Glutamatergic neuron (in vitro differentiated cells): Measurements from ENCODE around the gene CIT. TPM values are rescaled to one million over a fixed set of nuclear protein-coding genes. Genes with fewer than 3 reads are reported as not detected.

ENCODE experiments used
- DNase-seq: peaks from one replicate; pipeline ENCODE4 v3.0.0; 2022
- H3K27ac Mint-ChIP-seq: one replicate; pipeline ENCODE4 v1.8.0; 2020; ENCODE audit warnings: mild to moderate bottlenecking, mixed read lengths, inconsistent platforms; ENCODE audit not compliant: unreplicated experiment
- H3K27me3 Mint-ChIP-seq: one replicate; pipeline ENCODE4 v1.8.0; 2020; ENCODE audit warnings: mild to moderate bottlenecking, moderate library complexity, mixed read lengths, inconsistent platforms; ENCODE audit not compliant: unreplicated experiment
- H3K36me3 Mint-ChIP-seq: one replicate; pipeline ENCODE4 v1.8.0; 2020; ENCODE audit warnings: mild to moderate bottlenecking, mixed read lengths, inconsistent platforms; ENCODE audit not compliant: unreplicated experiment
- H3K4me1 Mint-ChIP-seq: one replicate; pipeline ENCODE4 v1.8.0; 2020; ENCODE audit warnings: mild to moderate bottlenecking, low read depth, mixed read lengths, inconsistent platforms; ENCODE audit not compliant: unreplicated experiment
- H3K4me3 Mint-ChIP-seq: one replicate; pipeline ENCODE4 v1.8.0; 2020; ENCODE audit warnings: mild to moderate bottlenecking, mixed read lengths, inconsistent platforms; ENCODE audit not compliant: unreplicated experiment
- H3K9me3 Mint-ChIP-seq: one replicate; pipeline ENCODE4 v1.8.0; 2020; ENCODE audit warnings: mild to moderate bottlenecking, moderate library complexity, mixed read lengths, inconsistent platforms; ENCODE audit not compliant: unreplicated experiment
- total RNA-seq: library from RNA; stranded (reverse); fragmentation: NEBNext Ultra II Directional; extraction: Animal tissue kit (Norgen Biotek cat#: 25700); gene quantifications from one replicate; pipeline ENCODE4 v1.2.1, GENCODE V29; 2021; ENCODE audit not compliant: unreplicated experiment
- TF ChIP-seq, protein P1 (sequence below): fragments of 200-600 bp; sonication (generic); IDR thresholded peaks from one replicate; pipeline ENCODE4 v1.5.0; 2021; ENCODE audit not compliant: partially characterized antibody, unreplicated experiment

Gene CIT
- total RNA-seq, 1 donor from 2014 or later = 20.8 TPM

DNA sequence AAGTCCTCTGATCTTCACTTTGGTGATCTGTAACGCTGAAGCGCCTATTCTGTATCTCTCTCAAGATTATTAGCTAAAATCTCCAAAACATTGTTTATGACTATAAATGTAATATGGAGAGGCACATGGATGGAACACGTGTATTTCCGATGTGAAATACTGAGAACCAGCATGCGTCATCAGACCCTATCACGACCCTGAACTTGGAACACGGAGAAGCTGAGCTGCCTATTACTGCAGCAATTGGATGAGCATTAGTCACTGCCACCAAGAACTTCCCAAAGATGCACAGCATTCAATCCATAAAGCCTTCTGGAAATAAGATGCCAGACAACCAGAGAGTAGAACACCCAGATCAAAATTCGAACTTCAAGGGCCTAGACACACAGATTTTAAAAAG lies 147.2 kb downstream of the CIT start:
- Mint-ChIP-seq H3K9me3 (no peaks in the 10 kb centered on the region), H3K27ac (no peak overlapping the region), H3K27me3 (peaks cover under 1% of the 10 kb centered on the region), H3K36me3 (no peaks in the 10 kb centered on the region), H3K4me3 (no peak overlapping the region), H3K4me1 (no peaks in the 10 kb centered on the region)
- TF ChIP-seq, protein P1, sequence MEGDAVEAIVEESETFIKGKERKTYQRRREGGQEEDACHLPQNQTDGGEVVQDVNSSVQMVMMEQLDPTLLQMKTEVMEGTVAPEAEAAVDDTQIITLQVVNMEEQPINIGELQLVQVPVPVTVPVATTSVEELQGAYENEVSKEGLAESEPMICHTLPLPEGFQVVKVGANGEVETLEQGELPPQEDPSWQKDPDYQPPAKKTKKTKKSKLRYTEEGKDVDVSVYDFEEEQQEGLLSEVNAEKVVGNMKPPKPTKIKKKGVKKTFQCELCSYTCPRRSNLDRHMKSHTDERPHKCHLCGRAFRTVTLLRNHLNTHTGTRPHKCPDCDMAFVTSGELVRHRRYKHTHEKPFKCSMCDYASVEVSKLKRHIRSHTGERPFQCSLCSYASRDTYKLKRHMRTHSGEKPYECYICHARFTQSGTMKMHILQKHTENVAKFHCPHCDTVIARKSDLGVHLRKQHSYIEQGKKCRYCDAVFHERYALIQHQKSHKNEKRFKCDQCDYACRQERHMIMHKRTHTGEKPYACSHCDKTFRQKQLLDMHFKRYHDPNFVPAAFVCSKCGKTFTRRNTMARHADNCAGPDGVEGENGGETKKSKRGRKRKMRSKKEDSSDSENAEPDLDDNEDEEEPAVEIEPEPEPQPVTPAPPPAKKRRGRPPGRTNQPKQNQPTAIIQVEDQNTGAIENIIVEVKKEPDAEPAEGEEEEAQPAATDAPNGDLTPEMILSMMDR = no peak
- DNase-seq = no peak

DNA sequence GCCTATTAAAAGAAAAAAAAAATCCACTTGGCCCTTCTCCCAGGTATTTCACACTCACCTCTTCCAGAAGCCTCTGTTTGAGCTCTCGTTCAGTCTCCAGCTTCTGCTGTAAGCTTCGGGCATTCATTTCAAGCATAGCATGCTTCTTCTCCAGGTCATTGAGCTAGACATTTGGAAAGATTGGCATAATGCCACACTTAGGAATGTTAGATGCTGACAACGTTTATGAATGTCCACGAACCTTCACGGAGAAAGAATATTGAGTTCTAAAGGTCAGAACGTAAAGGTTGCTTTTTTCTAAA lies 148.7 kb downstream of the CIT start:
- H3K4me3 Mint-ChIP-seq = no peak overlapping the region

DNA sequence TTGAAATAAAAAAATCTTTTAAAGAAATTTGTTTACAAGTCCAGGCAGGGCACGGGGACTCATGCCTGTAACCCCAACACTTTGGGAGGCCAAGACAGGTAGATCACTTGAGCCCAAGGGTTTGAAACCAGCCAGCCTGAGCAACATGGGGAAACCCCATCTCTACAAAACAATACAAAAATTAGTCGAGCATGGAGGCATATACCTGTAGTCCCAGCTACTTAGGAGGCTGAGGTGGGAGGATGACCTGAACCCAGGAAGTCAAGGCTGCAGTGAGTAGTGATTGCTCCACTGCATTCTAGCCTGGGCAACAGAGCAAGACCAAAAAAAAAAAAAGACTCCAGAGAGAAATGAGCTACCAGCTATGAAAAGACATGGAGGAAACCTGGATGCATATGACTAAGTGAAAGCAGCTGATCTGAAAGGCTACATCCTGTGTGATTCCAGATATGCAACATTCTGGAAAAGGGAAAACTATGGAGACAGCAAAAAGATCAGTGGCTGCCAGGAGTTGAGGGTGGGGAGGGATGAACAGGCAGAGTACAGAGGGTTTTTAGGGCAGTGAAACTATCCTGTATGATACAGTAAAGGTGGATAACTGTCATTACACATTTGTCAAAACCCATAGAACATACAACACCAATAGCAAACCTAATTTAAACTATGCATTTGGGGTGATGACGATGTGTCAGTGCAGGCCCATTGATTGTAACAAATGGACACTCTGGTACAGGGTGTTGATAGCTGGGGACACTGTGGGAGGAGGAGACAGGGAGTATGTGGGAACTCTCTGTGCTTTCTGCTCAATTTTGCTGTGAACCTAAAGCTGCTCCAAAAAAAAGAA lies 149.3 kb downstream of the CIT start:
- Mint-ChIP-seq H3K4me3 (no peak overlapping the region), H3K27ac (no peak overlapping the region), H3K4me1 (no peaks in the 10 kb centered on the region), H3K9me3 (no peaks in the 10 kb centered on the region), H3K36me3 (no peaks in the 10 kb centered on the region), H3K27me3 (peaks cover 1% of the 10 kb centered on the region)
- DNase-seq = no peak
- TF ChIP-seq, protein P1 = no peak

More for the DNA sequence above, 148.7 kb downstream of the CIT start:
- no peak for DNase-seq
- Mint-ChIP-seq H3K27me3 (peaks cover 1% of the 10 kb centered on the region), H3K36me3 (no peaks in the 10 kb centered on the region), H3K9me3 (no peaks in the 10 kb centered on the region), H3K27ac (no peak overlapping the region), H3K4me1 (no peaks in the 10 kb centered on the region)
- TF ChIP-seq, protein P1 = no peak

DNA sequence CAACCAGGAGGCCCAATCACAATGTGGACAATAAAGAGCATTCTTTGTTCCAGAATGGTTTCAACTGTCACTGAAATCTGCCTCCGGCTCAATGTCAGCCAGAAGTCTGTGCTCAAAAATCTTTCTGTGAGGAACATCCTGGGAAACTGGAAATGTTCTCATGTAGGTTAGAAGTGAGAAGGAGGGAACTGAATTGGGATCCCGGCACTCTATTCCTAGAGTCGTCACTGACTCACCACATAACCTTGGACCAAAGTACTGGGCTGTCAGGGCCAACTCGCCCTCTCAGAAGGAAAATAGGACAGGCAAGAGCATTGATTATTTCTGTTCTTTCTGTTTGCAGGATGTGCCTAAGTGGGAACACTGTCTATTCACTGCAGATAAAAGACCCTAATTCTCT lies 151.6 kb downstream of the CIT start:
- H3K27me3 Mint-ChIP-seq = peaks cover 1% of the 10 kb centered on the region
- DNase-seq = no peak
- H3K36me3 Mint-ChIP-seq = no peaks in the 10 kb centered on the region
- H3K4me3 Mint-ChIP-seq = no peak overlapping the region
- H3K4me1 Mint-ChIP-seq = no peaks in the 10 kb centered on the region
- TF ChIP-seq, protein P1 = no peak
- no peak overlapping the region for H3K27ac Mint-ChIP-seq
- no peaks in the 10 kb centered on the region for H3K9me3 Mint-ChIP-seq

DNA sequence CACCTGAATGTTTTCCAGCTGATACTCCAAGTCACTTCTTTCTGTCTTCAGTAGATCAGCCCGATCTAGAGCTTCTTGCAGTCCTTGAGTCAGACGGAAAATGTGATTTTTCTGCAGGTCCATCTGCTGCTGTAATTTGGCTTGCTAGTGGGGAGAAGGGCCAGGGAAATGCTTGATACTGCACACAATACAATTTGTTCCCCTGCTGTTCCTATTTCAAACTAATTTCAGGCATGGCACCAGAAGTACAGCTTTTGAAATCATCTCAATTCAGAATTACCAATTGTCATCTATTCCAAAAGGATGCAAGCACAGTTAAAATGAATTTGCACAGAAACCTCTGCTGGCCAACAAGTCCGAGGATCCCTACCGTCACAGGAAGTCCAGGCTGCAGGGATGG lies 155.8 kb downstream of the CIT start:
- no peak for DNase-seq
- H3K27me3 Mint-ChIP-seq = peaks cover 1% of the 10 kb centered on the region

More for the DNA sequence above, 155.8 kb downstream of the CIT start:
- TF ChIP-seq, protein P1 = no peak
- Mint-ChIP-seq H3K36me3 (no peaks in the 10 kb centered on the region), H3K4me1 (no peaks in the 10 kb centered on the region), H3K4me3 (no peak overlapping the region), H3K9me3 (no peaks in the 10 kb centered on the region), H3K27ac (no peak overlapping the region)
